Spleen (tissue), 11 donors: ENCODE data around the gene UBE2QL1. TPM values are rescaled to one million over a fixed set of nuclear protein-coding genes. Genes with fewer than 3 reads are reported as not detected.

ENCODE experiments used
- DNase-seq: peaks from one replicate; pipeline ENCODE4 v3.0.0-alpha.2; 2020
- H3K27ac ChIP-seq, 8 donors: fragments of 200-600 bp; sonication (generic) in 7 of 8; 1 replicate in 4 of 8; 2 replicates in 4 of 8; pipeline versions ENCODE4 v1.5.0 to v1.8.0; 2016 to 2021; ENCODE audit warnings: inconsistent platforms in 4 of 8, mild to moderate bottlenecking in 4 of 8, moderate library complexity in 1 of 8
- H3K27me3 ChIP-seq, 7 donors: fragments of 200-600 bp; sonication (generic) in 6 of 7; replicated peaks in 1 of 7; 1 replicate in 4 of 7; 2 replicates in 3 of 7; pipeline versions ENCODE4 v1.5.0 to v1.8.0; 2016 to 2021; ENCODE audit warnings: inconsistent platforms in 3 of 7, mild to moderate bottlenecking in 1 of 7
- H3K36me3 ChIP-seq, 6 donors: fragments of 200-600 bp; sonication (generic) in 5 of 6; 1 replicate in 4 of 6; 2 replicates in 2 of 6; pipeline versions ENCODE4 v1.5.0 to v1.8.0; 2016 to 2021; ENCODE audit warnings: inconsistent platforms in 2 of 6
- H3K4me1 ChIP-seq, 6 donors: fragments of 200-600 bp; sonication (generic) in 5 of 6; 1 replicate in 3 of 6; 2 replicates in 3 of 6; pipeline versions ENCODE4 v1.5.0 to v1.8.0; 2016 to 2021; ENCODE audit warnings: inconsistent platforms in 3 of 6
- H3K4me3 ChIP-seq, 8 donors: fragments of 200-600 bp; sonication (generic) in 7 of 8; 1 replicate in 4 of 8; 2 replicates in 4 of 8; pipeline versions ENCODE4 v1.5.0 to v1.8.0; 2016 to 2021; ENCODE audit warnings: inconsistent platforms in 4 of 8, mild to moderate bottlenecking in 4 of 8, moderate library complexity in 2 of 8
- H3K9me3 ChIP-seq, 8 donors: fragments of 200-600 bp; sonication (generic) in 7 of 8; 1 replicate in 4 of 8; 2 replicates in 4 of 8; pipeline versions ENCODE4 v1.5.0 to v1.8.0; 2016 to 2021; ENCODE audit warnings: inconsistent platforms in 4 of 8
- POLR2A ChIP-seq, 3 donors: fragments of 450-650 bp; IDR thresholded peaks; one replicate each; pipeline ENCODE4 v1.5.1; 2017; ENCODE audit warnings: antibody characterized with exemption in 3 of 3, mild to moderate bottlenecking in 1 of 3
- POLR2AphosphoS5 ChIP-seq, 3 donors: sonication (generic); formaldehyde crosslinking; IDR thresholded peaks; one replicate each; pipeline ENCODE4 v1.5.1; 2017; ENCODE audit warnings: antibody characterized with exemption in 3 of 3
- WGBS, 5 donors: extraction: QIAGEN DNeasy Blood & Tissue Kit in 3 of 5; methylation state at CpG; one replicate each; pipeline versions ENCODE4 v1.1.5 to v1.1.7; 2013 to 2018; 5-methylcytosine and 5-hydroxymethylcytosine counted together
- intact Hi-C: fragments of 100-400 bp; cut with DNase I; formaldehyde crosslinking; loops from one replicate; pipeline ENCODE4 v1.15.0; 2023; ENCODE audit warnings: low total_unique reads
- polyA plus RNA-seq, 3 donors: library from polyadenylated mRNA; stranded (reverse); fragments of 200-250 nt; gene quantifications; one replicate each; pipeline ENCODE4 v1.2.1, GENCODE V29; 2013
- total RNA-seq, 7 donors: library from RNA; depleted of rRNA in 3 of 7; stranded (reverse); fragments of >200 nt in 3 of 7; fragmentation: NEBNext Ultra II Directional in 4 of 7; extraction: Animal tissue kit (Norgen Biotek cat#: 25700) in 4 of 7; gene quantifications; one replicate each; pipeline versions ENCODE4 v1.1.0 to v1.2.1, GENCODE V29; 2016 to 2021
- TF ChIP-seq, protein P1 (sequence below), 11 experiments: fragments of 200-600 bp in 7 of 11; fragments of 450-650 bp in 4 of 11; sonication (generic) in 4 of 11; IDR thresholded peaks in 8 of 11; conservative IDR thresholded peaks in 3 of 11; 1 replicate in 7 of 11; 2 replicates in 4 of 11; pipeline versions ENCODE4 v1.4.0 to v1.8.0; 2016 to 2021; ENCODE audit warnings: antibody characterized with exemption in 11 of 11, inconsistent platforms in 4 of 11, mild to moderate bottlenecking in 1 of 11
- donor health status: healthy with polysubstance abuse.
- donor health status: DM: no; HTN: no; CAD: no; lungs with moderate emphysema.
- donor health status: DM: no; HTN: no; CAD: no.
- donor health status: Bipolar disorder and iron deficiency.
- donor health status: healthy.
- donor health status: DM: no; HTN: no; CAD: no.
- donor health status: DM: yes; HTN: yes; CAD: no.

UBE2QL1 gene
- total and polyA plus RNA-seq, 10 donors: 0.03 to 0.77 (median 0.20) TPM; not detected in 1

DNA sequence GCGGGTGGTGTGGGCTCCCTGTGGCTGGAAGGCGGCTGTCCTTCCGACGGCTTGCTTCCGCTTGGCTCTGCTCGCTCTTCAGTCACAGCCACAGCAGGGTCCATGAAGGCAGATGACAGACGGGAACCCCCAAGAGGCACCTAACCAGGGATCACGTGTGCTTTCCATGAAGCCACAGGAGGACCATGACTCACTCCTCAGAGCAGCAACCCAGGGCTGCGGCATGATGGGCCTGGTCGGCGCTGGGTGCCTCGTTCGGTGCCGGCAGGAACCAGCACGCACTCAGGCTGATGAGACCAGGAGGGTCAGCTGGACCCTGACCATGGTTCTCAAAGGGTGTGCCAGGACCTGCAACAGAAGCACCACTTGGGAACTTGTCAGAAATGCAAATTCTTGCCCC is 37.5 kb upstream of the UBE2QL1 start:
- Histone ChIP-seq H3K27me3 (peaks cover 0 to 6% (median 0%) of the 10 kb centered on the region in 7 donors), H3K27ac (no peak overlapping the region), H3K36me3 (no peaks in the 10 kb centered on the region), H3K4me3 (no peak overlapping the region), H3K4me1 (no peaks in the 10 kb centered on the region), H3K9me3 (no peaks in the 10 kb centered on the region)
- intact Hi-C loops: no loop called here
- DNase-seq: no peak
- 88 to 94% (median 93%) methylated on average over 11 to 15 of the region's 15 CpGs for WGBS, 5 donors
- no peak for TF ChIP-seq POLR2A (IDR thresholded peaks at IDR 0.05)
- TF ChIP-seq, protein P1, sequence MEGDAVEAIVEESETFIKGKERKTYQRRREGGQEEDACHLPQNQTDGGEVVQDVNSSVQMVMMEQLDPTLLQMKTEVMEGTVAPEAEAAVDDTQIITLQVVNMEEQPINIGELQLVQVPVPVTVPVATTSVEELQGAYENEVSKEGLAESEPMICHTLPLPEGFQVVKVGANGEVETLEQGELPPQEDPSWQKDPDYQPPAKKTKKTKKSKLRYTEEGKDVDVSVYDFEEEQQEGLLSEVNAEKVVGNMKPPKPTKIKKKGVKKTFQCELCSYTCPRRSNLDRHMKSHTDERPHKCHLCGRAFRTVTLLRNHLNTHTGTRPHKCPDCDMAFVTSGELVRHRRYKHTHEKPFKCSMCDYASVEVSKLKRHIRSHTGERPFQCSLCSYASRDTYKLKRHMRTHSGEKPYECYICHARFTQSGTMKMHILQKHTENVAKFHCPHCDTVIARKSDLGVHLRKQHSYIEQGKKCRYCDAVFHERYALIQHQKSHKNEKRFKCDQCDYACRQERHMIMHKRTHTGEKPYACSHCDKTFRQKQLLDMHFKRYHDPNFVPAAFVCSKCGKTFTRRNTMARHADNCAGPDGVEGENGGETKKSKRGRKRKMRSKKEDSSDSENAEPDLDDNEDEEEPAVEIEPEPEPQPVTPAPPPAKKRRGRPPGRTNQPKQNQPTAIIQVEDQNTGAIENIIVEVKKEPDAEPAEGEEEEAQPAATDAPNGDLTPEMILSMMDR (IDR thresholded peaks at IDR 0.05 in 8 of 11, conservative IDR thresholded peaks at IDR 0.05 in 3 of 11): no peak
- no peak for TF ChIP-seq POLR2AphosphoS5 (IDR thresholded peaks at IDR 0.05)

DNA sequence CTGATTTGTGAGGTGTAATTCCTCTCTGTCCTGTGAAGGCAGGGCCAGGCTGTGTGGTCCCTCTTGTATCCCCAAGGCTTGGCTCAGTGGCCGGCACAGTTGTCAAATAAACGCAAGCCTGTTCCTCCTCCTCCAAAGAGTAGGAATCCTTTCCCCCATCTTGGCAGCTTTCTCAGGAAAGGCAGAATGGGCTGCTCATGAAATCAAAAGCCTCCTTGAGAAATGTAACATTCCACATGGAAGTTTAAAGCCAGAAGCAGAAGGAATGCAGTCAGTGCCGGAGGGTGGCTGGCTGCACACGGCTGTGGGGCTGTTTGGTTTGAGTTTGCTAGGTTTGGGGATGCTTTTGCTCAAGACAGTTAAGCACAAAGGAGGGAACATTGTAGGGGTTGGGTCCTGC is 35.8 kb upstream of the UBE2QL1 start:
- Histone ChIP-seq H3K27me3 (no peaks in the 10 kb centered on the region), H3K9me3 (no peaks in the 10 kb centered on the region), H3K4me3 (no peak overlapping the region), H3K4me1 (no peaks in the 10 kb centered on the region), H3K27ac (no peak overlapping the region), H3K36me3 (no peaks in the 10 kb centered on the region)
- intact Hi-C loops: no loop called here
- TF ChIP-seq, protein P1 (IDR thresholded peaks at IDR 0.05 in 8 of 11, conservative IDR thresholded peaks at IDR 0.05 in 3 of 11): no peak
- TF ChIP-seq POLR2AphosphoS5 (IDR thresholded peaks at IDR 0.05): no peak
- no peak for TF ChIP-seq POLR2A (IDR thresholded peaks at IDR 0.05)
- WGBS, 5 donors: 74 to 87% (median 83%) methylated on average over 4 of the region's 4 CpGs
- no peak for DNase-seq

DNA sequence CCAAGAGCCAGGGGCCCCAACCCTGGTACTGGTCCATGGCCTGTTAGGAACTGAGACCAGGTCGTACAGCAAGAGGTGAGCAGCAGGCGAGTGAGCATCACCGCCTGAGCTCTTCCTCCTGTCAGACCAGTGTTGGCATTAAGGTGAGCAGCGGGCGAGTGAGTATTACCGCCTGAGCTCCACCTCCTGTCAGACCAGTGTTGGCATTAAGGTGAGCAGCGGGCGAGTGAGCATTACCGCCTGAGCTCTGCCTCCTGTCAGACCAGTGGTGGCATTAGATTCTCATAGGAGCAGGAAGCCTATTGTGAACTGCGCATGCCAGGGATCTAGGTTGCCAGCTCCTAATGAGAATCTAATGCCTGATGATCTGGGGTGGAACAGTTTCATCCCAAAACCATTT is 31.0 kb upstream of the UBE2QL1 start:
- peaks cover 0 to 7% (median 0%) of the 10 kb centered on the region in 7 donors for H3K27me3 ChIP-seq
- WGBS, 5 donors: 84 to 96% (median 91%) methylated on average over 8 to 10 of the region's 10 CpGs
- intact Hi-C loops: no loop called here
- H3K4me3 ChIP-seq: no peak overlapping the region
- H3K27ac ChIP-seq: no peak overlapping the region
- no peaks in the 10 kb centered on the region for H3K9me3 ChIP-seq
- H3K4me1 ChIP-seq: no peaks in the 10 kb centered on the region
- no peak for DNase-seq
- no peaks in the 10 kb centered on the region for H3K36me3 ChIP-seq
- no peak for TF ChIP-seq POLR2AphosphoS5 (IDR thresholded peaks at IDR 0.05)
- TF ChIP-seq, protein P1 (IDR thresholded peaks at IDR 0.05 in 8 of 11, conservative IDR thresholded peaks at IDR 0.05 in 3 of 11): no peak
- TF ChIP-seq POLR2A (IDR thresholded peaks at IDR 0.05): no peak

DNA sequence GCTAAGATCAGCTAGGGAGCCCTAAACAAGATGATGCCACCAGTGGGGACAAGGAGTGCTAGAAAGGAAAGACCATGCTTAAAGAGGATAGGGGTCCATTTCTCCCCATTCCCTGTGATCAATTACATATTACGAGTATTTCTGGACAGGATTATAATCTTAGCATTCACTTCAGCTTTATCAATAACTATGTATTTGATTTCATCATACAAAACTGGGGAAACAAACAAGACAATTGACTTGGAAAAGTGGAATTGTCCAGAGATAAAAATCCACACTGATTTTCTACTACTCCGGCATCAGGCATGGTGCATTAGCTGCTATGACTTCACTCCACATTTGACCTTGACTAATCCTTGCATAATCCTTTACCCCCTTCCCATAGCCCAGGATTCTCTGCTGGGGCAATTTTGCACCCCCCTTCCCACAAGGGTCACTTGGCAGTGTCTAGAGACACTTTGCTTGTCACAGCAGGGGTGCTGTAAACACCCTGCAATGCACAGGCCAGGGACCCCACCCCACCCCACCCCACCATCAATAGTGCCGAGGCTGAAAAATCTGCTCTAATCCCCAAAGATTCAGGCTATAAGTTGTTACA is 29.9 kb upstream of the UBE2QL1 start:
- Histone ChIP-seq H3K36me3 (no peaks in the 10 kb centered on the region), H3K4me3 (no peak overlapping the region), H3K27ac (no peak overlapping the region), H3K4me1 (no peaks in the 10 kb centered on the region), H3K9me3 (no peaks in the 10 kb centered on the region), H3K27me3 (peaks cover 0 to 7% (median 0%) of the 10 kb centered on the region in 7 donors)
- intact Hi-C loops: no loop called here
- no peak for TF ChIP-seq POLR2AphosphoS5 (IDR thresholded peaks at IDR 0.05)
- WGBS, 5 donors: 78 to 89% (median 86%) methylated on average over 3 of the region's 3 CpGs
- no peak for DNase-seq
